Pancreas (tissue), 10 donors: Measurements from ENCODE around the gene ARHGEF3. TPM values are rescaled to one million over a fixed set of nuclear protein-coding genes. Genes with fewer than 3 reads are reported as not detected.

ENCODE experiments used
- ATAC-seq, 4 donors: fragments of 200-7000 bp; cut with Tn5 transposase; one replicate each; pipeline versions ENCODE4 v1.8.0 to v1.9.1; 2020; ENCODE audit warnings: mild to moderate bottlenecking in 4 of 4, moderate library complexity in 4 of 4
- DNase-seq, 6 donors: peaks; one replicate each; pipeline ENCODE4 v3.0.0-alpha.2; 2020
- FAIRE-seq: peaks from 2 replicates; lab custom pipeline; 2012; peaks lifted over from hg19 to GRCh38; lab: Jason Lieb, UNC
- H3K27ac ChIP-seq, 4 donors: fragments of 200-600 bp; sonication (generic); 1 replicate in 3 of 4; 2 replicates in 1 of 4; pipeline versions ENCODE4 v1.5.0 to v1.8.0; 2020
- H3K27me3 ChIP-seq, 4 donors: fragments of 200-600 bp; one replicate each; pipeline ENCODE4 v1.8.0; 2021
- H3K36me3 ChIP-seq, 3 donors: fragments of 200-600 bp; sonication (generic) in 1 of 3; one replicate each; pipeline versions ENCODE4 v1.5.0 to v1.8.0; 2020 to 2021
- H3K4me1 ChIP-seq, 3 donors: fragments of 200-600 bp; one replicate each; pipeline ENCODE4 v1.8.0; 2021
- H3K4me3 ChIP-seq, 4 donors: fragments of 200-600 bp; sonication (generic) in 2 of 4; one replicate each; pipeline versions ENCODE4 v1.5.0 to v1.8.0; 2020 to 2021
- H3K9me3 ChIP-seq, 4 donors: fragments of 200-600 bp; one replicate each; pipeline ENCODE4 v1.8.0; 2021
- WGBS, 2 donors: extraction: QIAGEN DNeasy Blood & Tissue Kit; methylation state at CpG; one replicate each; pipeline ENCODE4 v1.1.7; 2013; 5-methylcytosine and 5-hydroxymethylcytosine counted together
- intact Hi-C, 3 donors: fragments of 100-400 bp; cut with DNase I; formaldehyde crosslinking; loops; one replicate each; pipeline versions ENCODE4 v1.11.1 to v1.14.2; 2022
- polyA plus RNA-seq, 2 donors: library from polyadenylated mRNA; stranded (reverse); fragments of 200-250 nt; gene quantifications; one replicate each; pipeline ENCODE4 v1.2.3, GENCODE V29; 2013
- total RNA-seq, 6 donors: library from RNA; stranded (reverse); fragmentation: NEBNext Ultra II Directional in 4 of 6; extraction: Animal tissue kit (Norgen Biotek cat#: 25700) in 4 of 6; gene quantifications; one replicate each; pipeline versions ENCODE4 v1.2.1 to v1.2.4, GENCODE V29; 2021 to 2023
- TF ChIP-seq, protein P1 (sequence below), 4 donors: fragments of 200-600 bp; sonication (generic) in 3 of 4; IDR thresholded peaks; one replicate each; pipeline versions ENCODE4 v1.5.0 to v1.8.0; 2021; ENCODE audit warnings: antibody characterized with exemption in 4 of 4
- donor health status: healthy with polysubstance abuse.
- donor health status: DM: no; HTN: no; CAD: no; lungs with moderate emphysema.
- donor health status: DM: no; HTN: no; CAD: no.
- donor health status: control.
- donor health status: control.
- donor health status: Bipolar disorder and iron deficiency.
- donor health status: DM: yes; HTN: yes; CAD: no.
- donor health status: DM: no; HTN: no; CAD: no.
- donor health status: DM: no; HTN: no; CAD: no.
- donor health status: DM: yes; HTN: yes; CAD: no.

ARHGEF3 gene
- total and polyA plus RNA-seq, 8 donors, result 11.4 to 36.5 (median 25.6) TPM

GRCh38 chr3:56751056-56751707 is 50.6 kb downstream of the ARHGEF3 start:
- TF ChIP-seq, protein P1, sequence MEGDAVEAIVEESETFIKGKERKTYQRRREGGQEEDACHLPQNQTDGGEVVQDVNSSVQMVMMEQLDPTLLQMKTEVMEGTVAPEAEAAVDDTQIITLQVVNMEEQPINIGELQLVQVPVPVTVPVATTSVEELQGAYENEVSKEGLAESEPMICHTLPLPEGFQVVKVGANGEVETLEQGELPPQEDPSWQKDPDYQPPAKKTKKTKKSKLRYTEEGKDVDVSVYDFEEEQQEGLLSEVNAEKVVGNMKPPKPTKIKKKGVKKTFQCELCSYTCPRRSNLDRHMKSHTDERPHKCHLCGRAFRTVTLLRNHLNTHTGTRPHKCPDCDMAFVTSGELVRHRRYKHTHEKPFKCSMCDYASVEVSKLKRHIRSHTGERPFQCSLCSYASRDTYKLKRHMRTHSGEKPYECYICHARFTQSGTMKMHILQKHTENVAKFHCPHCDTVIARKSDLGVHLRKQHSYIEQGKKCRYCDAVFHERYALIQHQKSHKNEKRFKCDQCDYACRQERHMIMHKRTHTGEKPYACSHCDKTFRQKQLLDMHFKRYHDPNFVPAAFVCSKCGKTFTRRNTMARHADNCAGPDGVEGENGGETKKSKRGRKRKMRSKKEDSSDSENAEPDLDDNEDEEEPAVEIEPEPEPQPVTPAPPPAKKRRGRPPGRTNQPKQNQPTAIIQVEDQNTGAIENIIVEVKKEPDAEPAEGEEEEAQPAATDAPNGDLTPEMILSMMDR (IDR thresholded peaks at IDR 0.05), result no peak
- peak overlapping the region in 2 of 4 donors; percentile 44 to 48 for H3K27ac ChIP-seq
- FAIRE-seq (no peak), ATAC-seq (no peak), DNase-seq (no peak)
- H3K9me3 ChIP-seq, result no peaks in the 10 kb centered on the region
- intact Hi-C loops, result no loop called here
- peaks cover 0 to 15% (median 0%) of the 10 kb centered on the region in 3 donors for H3K36me3 ChIP-seq
- 25 to 35% methylated on average over 5 of the region's 5 CpGs for WGBS, 2 donors
- peaks cover 15 to 53% (median 50%) of the 10 kb centered on the region in 3 donors for H3K4me1 ChIP-seq
- H3K27me3 ChIP-seq, result no peaks in the 10 kb centered on the region
- H3K4me3 ChIP-seq, result no peak overlapping the region

DNA sequence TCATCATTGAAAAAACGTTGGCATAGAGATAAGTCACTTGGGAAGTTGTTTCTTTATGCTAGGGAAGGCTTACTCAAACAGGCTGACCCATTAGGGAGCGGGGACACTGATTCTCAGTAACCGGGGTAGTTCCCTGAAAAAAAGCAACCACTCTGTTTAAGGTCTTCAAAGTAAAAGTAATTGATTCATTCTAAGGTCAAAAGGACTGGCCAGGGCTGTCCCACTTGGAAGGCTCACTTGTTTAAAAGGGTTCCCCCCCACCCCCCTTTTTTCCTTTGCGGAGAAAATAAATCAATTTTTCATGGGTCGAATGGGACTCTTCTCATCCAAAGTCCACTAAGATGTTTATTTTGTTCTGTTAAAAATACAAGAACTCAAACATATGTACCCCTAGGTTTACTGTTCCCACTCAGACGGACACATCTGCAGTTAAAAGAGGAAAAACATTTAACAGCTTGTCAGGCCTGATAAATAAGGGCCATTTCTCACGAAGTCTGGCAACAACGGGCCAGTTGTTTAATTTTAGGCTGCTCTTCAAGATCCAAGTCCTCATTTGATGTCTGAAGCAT is 53.0 kb downstream of the ARHGEF3 start:
- Histone ChIP-seq H3K27me3 (no peaks in the 10 kb centered on the region), H3K9me3 (no peaks in the 10 kb centered on the region), H3K36me3 (peaks cover 0 to 26% (median 6%) of the 10 kb centered on the region in 3 donors), H3K27ac (peak overlapping the region; percentile 19 to 69 (median 32)), H3K4me1 (peaks cover 15 to 39% (median 38%) of the 10 kb centered on the region in 3 donors), H3K4me3 (no peak overlapping the region)
- DNase-seq, result peak in 3 of 6 donors; percentile 20 to 60 (median 51)
- no peak for FAIRE-seq
- TF ChIP-seq, protein P1 (IDR thresholded peaks at IDR 0.05), result no peak
- ATAC-seq, result peak; percentile 68 to 82 (median 76)
- intact Hi-C loops, result loop anchor here in 2 of 3 donors (10.0 kb wide), 1 partner anchor 46 kb away; no protein-coding TSS in a partner anchor
- WGBS, 2 donors, result 6 to 8% methylated on average over 8 of the region's 8 CpGs

- TF ChIP-seq, protein P1 (IDR thresholded peaks at IDR 0.05), result no peak
- Histone ChIP-seq H3K36me3 (peaks cover 0 to 31% (median 6%) of the 10 kb centered on the region in 3 donors), H3K4me1 (peaks cover 15 to 39% (median 38%) of the 10 kb centered on the region in 3 donors), H3K27ac (peak overlapping the region in 1 of 4 donors; percentile 38), H3K9me3 (no peaks in the 10 kb centered on the region), H3K27me3 (no peaks in the 10 kb centered on the region), H3K4me3 (no peak overlapping the region)
- no peak for FAIRE-seq
- 50 to 62% methylated on average over 2 of the region's 2 CpGs for WGBS, 2 donors
- intact Hi-C loops, result loop anchor here in 2 of 3 donors (10.0 kb wide), 1 partner anchor 48 kb away; no protein-coding TSS in a partner anchor
- peak in 2 of 6 donors; percentile 15 to 40 for DNase-seq
- peak in 3 of 4 donors; percentile 18 to 39 (median 23) for ATAC-seq
These were observed 54.6 kb downstream of the ARHGEF3 start for GRCh38 chr3:56747150-56747549.

DNA sequence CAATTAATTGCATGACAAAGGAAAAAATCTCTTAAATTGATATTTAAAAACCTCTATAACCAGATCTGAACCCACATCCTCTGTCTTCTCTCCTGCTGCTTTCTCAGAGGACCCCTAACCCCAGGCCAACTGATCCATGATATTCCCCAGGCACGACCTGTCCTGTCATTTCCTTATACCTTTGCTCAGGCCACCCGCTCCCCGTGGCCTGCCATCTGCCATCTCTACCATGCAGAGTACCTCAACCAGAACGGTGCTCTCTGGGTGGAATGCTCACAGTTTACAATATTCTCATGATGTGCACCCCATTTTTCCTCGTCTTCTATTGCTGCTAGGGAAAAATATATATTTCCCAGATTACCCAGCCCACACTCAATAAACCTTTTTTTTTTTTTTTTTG is 57.7 kb downstream of the ARHGEF3 start:
- peaks cover 9 to 21% (median 10%) of the 10 kb centered on the region in 3 donors for H3K4me1 ChIP-seq
- 90 to 95% methylated on average over 5 of the region's 5 CpGs for WGBS, 2 donors
- ATAC-seq (no peak), FAIRE-seq (no peak), DNase-seq (no peak)
- peaks cover 0 to 31% (median 6%) of the 10 kb centered on the region in 3 donors for H3K36me3 ChIP-seq
- TF ChIP-seq, protein P1 (IDR thresholded peaks at IDR 0.05), result no peak
- intact Hi-C loops, result loop anchor here in 2 of 3 donors (10.0 kb wide), 1 partner anchor 51 kb away; no protein-coding TSS in a partner anchor
- no peak overlapping the region for H3K27ac ChIP-seq
- H3K9me3 ChIP-seq, result no peaks in the 10 kb centered on the region
- no peak overlapping the region for H3K4me3 ChIP-seq
- H3K27me3 ChIP-seq, result no peaks in the 10 kb centered on the region
